SW480 (cell line): ENCODE results near the gene CAPN12.
A peak's percentile ranks its signal among the peaks of the same experiment; 100 is the strongest.

ENCODE experiments used
- DNase-seq: peaks from one replicate; pipeline ENCODE4 v3.0.0-alpha.2; 2016; ENCODE audit warnings: low spot score

The CAPN12 gene

DNA sequence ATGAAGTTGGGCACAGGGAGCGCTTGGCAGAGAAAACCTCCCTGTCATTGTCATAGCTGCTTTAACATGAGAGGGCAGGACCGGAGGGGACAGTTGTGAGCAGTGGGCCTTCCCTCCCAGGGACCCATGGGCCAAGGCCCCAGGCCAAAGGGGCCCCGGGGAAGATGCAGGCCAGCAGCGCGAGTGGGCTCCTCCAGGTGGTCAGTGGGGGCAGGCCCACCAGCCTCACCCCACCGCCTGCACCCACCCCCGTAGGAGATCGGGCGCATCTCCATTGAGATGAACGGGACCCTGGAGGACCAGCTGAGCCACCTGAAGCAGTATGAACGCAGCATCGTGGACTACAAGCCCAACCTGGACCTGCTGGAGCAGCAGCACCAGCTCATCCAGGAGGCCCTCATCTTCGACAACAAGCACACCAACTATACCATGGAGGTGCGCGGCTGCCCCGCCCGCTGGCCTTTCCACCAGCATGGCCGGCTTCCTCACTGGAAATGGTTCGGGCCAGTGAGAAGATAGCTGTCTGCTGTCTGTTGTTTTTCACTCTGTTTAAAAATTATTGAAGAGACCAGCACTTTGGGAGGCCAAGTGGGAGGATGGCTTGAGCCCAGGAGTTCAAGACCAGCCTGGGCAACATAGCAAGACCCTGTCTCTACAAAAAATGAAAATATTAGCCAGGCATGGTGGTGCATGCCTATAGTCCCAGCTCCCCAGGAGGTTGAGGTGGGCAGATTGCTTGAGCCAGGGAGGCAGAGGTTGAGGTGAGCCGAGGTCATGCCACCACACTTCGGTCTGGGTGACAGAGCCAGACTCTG, 18.6 kb downstream of the CAPN12 start:
- DNase-seq: no peak

- DNase-seq: no peak
These were observed 20.1 kb downstream of the CAPN12 start for GRCh38 chr19:38723990-38724854.

DNA sequence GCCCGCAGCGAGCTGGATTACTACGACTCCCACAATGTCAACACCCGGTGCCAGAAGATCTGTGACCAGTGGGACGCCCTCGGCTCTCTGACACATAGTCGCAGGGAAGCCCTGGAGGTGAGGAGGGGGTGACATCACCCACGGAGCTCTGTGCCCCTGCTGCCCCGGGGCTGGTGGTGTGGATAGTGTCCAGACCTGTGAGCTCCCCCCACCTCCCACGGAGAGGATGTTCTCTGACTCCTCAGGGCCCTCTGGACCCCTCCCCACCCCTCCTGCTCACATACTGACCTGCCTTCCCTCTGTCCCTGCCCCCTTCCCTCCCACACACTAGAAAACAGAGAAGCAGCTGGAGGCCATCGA, 20.7 kb downstream of the CAPN12 start:
- no peak for DNase-seq

DNA sequence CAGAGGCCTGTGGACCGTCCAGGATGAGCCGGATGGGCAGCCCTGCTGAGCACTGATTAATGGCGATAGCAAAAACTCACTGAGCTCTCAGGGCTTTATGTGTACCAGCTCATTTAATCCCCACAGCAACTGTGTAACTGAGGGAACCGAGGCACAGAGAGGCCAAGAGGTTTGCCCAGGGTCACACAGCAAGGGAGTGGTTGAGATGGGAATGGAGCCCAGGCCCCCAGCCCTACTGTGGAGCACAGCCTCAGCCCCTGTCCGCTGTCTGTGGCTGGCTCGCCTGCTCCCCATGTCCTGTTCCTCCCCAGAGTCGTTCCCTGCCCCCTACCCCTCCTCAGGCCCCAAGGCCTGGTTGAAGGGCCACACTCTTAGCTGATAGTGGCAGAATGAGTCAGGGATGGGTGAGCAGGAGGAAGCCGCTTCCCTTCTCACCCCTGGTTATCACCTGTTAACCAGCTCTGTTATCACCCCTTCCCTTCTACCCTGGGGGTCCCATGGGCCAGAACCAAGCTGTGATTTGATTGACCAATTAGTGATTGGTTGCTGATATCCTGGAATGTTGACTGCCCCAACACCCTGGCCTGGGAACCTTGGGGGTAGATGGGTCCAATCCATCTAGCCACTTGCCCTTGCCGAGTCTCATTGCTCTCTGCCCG, 21.2 kb downstream of the CAPN12 start:
- no peak for DNase-seq

DNA sequence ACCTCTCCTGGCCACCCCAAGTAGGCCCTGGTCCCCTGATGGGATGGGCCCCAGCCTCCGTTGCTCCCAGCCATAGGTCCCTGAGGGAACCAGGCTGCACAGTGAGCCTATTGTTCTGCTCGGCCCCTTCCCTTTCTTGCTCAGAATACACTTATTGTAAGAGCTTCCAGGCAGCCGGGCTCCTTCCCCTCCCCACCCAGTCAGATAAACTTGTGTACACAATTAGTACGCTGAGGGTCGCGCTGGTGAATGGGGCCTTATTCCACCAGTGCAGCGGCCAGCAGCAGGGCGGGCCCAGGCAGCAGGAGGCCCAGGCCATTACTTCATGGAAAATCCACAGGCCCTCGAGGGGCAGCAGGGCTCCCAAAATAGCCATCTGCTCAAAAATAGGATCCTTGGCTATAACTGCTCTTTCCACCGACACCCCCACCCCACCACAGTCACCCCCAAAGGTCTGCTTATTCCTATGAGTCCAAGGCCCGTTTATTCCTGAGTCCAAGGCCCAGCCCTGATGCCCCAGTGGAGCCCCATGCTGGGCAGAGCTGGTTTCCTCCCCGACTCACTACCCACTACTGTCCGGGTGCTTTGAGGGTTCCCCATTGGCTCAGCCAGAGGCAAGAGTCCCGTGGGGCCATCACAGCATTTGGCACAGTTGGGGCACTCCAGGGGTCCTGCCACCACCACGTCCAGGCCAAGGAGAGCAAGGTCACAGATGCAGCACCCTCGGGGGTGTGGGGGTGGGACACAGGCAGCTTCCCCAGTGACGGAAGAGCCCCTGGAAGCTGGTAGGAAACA, 22.1 kb downstream of the CAPN12 start:
- no peak for DNase-seq

DNA sequence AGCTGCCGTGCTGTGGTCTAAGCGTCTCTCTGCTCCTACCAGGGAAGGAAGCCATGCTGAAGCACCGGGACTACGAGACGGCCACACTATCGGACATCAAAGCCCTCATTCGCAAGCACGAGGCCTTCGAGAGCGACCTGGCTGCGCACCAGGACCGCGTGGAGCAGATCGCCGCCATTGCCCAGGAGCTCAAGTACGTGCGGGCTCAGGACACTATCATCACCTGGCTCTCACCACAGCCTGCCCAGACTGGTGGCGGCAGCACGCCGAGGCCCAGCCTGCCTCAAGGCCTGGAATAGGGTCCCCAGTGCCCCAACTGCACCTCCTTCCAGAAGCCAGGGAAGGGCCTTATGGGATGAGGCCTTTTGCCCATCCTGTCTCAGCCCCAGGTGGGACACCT, 22.8 kb downstream of the CAPN12 start:
- no peak for DNase-seq

DNA sequence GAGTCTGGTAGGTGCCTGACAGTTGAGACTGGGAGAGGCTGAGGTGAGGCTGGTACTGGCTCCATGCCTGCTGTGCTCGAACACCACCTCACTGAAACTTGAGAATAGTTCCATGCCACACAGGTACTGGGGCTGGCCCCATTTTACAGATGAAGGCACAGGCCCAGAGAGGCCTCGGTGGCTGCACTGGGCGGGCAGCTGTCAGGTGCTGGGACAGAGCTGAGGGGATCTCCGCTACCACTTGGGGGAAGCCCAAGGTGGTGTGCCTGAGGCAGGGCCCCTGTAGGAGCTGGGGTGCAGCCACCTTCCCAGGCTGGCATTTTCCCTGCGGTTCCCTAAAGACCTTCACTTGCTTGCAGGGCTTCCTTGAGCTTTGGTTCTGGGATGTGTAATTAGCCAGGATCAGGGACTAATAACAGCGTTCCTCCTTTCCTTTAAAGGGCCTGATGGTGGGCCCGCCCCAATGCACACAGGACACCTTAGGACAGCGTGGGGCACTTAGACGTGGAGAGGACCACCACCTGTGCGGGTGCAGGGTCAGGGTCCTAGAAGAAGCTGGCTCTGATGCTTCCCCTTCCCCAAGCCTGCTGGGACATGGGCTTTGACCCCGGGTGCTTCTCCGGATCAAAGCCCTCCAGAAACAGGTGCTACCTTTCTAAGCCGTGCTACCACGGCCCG, 23.6 kb downstream of the CAPN12 start:
- DNase-seq: no peak

GRCh38 chr19:38719761-38720558, 24.3 kb downstream of the CAPN12 start:
- DNase-seq: no peak

GRCh38 chr19:38718747-38719543, 25.3 kb downstream of the CAPN12 start:
- DNase-seq: peak; percentile 58

DNA sequence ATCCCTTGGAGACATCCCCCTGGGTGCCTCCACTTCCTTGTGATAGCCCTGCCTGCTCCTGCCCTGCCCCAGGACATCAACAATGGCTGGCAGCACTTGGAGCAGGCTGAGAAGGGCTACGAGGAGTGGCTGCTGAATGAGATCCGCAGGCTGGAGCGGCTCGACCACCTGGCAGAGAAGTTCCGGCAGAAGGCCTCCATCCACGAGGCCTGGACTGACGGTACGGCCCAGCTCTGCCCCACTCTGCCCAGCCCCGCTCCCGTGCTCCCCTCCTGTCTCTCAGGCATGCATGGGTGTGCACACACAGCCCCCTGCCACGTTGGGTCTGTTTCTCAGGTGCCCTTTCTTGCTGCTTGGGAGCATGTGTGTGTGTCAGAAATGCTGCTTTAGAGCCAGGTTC, 26.4 kb downstream of the CAPN12 start:
- DNase-seq: no peak

GRCh38 chr19:38717051-38717450, 27.2 kb downstream of the CAPN12 start:
- DNase-seq: no peak

- no peak for DNase-seq
These were observed 28.7 kb downstream of the CAPN12 start for GRCh38 chr19:38715555-38715954.

GRCh38 chr19:38714354-38714778, 29.9 kb downstream of the CAPN12 start:
- DNase-seq: no peak

GRCh38 chr19:38713865-38714264, 30.4 kb downstream of the CAPN12 start:
- no peak for DNase-seq

GRCh38 chr19:38713227-38713649, 31.0 kb downstream of the CAPN12 start:
- DNase-seq: no peak

DNA sequence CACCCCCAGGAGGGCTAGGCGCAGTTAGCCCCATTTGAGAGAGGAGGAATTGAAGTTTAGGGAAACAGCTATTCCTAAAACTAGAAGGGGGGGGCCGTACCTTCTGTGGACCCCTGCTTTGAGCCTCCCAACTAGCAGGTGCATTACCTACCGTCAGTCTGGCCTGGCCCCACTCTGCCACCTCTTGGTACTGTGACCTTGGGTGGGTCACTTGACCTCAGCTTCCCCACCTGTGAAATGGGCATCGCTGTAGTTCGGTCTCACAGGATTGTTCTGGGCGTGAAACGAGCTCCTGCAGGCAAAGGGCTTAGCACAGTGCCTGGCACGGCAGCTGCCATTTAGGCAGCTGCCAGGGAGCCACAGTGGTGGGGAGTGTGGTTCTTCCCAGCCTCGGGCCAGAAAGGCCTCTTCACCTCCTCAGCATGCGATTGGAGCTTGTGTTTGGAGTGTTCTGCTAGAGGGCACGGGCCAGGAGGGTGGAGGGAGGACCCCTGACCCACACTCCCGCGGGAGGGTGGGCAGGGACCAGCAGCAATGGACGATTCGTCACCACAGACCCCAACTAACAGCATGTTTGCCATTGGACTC, 32.0 kb downstream of the CAPN12 start:
- no peak for DNase-seq

DNA sequence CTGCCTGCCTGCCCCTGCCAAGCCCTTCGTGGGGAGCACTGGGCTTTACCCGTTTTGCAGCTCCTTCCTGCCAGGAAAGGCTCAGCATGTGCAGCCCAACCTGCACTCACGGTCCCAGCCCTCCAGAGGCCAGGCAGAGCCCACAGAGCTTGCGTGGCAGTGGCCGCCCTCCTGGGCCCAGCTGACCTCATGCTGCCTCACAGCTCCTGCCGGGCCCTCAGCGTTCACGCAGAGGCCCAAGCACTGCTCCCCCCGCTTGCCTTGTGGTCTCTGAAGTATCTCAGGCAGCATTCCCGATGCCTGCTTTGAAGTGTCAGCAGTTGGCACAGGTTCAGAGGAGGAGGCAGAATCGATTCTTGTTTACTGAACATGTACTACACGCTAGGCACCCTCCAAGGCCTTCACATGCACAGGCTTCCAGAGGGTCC, 32.5 kb downstream of the CAPN12 start:
- DNase-seq: peak; percentile 79

- peak; percentile 63 for DNase-seq
These were observed 33.1 kb downstream of the CAPN12 start for GRCh38 chr19:38710928-38711725.

DNA sequence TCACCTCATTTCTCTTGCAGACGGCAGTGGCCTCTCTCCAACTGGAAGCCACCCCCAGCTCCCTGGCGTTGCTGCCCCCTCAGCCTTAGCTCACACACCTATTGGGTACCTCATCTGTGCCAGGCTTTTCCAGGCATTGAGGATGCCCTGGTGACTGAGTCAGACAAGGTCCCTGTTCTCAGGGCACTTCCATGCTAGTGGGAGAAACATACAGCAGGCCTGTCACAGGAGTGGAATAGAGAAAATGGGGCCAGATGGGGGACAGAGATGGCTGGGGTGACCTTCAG, 33.9 kb downstream of the CAPN12 start:
- no peak for DNase-seq
